PFSK-1 (cell line): ENCODE data around the gene TUBB3.
A peak's percentile ranks its signal among the peaks of the same experiment; 100 is the strongest.

ENCODE experiments used
- FOXP2 ChIP-seq: optimal IDR thresholded peaks from 2 replicates; pipeline ENCODE3; 2011; ENCODE audit warnings: borderline replicate concordance, control low read depth, inconsistent platforms; ENCODE audit not compliant: insufficient read depth; ENCODE audit errors: extremely low read length, extremely low read depth
- POLR2AphosphoS5 ChIP-seq: IDR thresholded peaks from 2 replicates; pipeline ENCODE4 v1.6.1; 2012; ENCODE audit warnings: low read depth, mild to moderate bottlenecking, control low read depth, low read length, moderate library complexity
- REST ChIP-seq, 2 experiments: IDR thresholded peaks; 2 replicates each; pipeline versions ENCODE4 v1.6.1 to v1.8.0; 2011 to 2012; ENCODE audit warnings: low read depth in 2 of 2, low read length in 2 of 2, control low read depth in 1 of 2, inconsistent platforms in 1 of 2, mild to moderate bottlenecking in 1 of 2, moderate library complexity in 1 of 2; ENCODE audit not compliant: insufficient read depth in 1 of 2
- SIN3A ChIP-seq: IDR thresholded peaks from 2 replicates; pipeline ENCODE4 v1.6.1; 2012; ENCODE audit warnings: mild to moderate bottlenecking, low read length, moderate library complexity, borderline replicate concordance; ENCODE audit not compliant: insufficient read depth
- TAF1 ChIP-seq: IDR thresholded peaks from 2 replicates; pipeline ENCODE4 v1.6.1; 2012; ENCODE audit warnings: low read length, control low read depth, borderline replicate concordance; ENCODE audit not compliant: insufficient read depth

The TUBB3 gene

GRCh38 chr16:89966756-89967155, 43.6 kb downstream of the TUBB3 start:
- TF ChIP-seq SIN3A, result no peak
- no peak for TF ChIP-seq POLR2AphosphoS5
- no peak for TF ChIP-seq FOXP2
- TF ChIP-seq REST (IDR thresholded peaks at IDR 0.05; ENCODE audit: insufficient read depth in 1 of 2, low read depth in 2 of 2, low read length in 2 of 2), result no peak
- no peak for TF ChIP-seq TAF1

DNA sequence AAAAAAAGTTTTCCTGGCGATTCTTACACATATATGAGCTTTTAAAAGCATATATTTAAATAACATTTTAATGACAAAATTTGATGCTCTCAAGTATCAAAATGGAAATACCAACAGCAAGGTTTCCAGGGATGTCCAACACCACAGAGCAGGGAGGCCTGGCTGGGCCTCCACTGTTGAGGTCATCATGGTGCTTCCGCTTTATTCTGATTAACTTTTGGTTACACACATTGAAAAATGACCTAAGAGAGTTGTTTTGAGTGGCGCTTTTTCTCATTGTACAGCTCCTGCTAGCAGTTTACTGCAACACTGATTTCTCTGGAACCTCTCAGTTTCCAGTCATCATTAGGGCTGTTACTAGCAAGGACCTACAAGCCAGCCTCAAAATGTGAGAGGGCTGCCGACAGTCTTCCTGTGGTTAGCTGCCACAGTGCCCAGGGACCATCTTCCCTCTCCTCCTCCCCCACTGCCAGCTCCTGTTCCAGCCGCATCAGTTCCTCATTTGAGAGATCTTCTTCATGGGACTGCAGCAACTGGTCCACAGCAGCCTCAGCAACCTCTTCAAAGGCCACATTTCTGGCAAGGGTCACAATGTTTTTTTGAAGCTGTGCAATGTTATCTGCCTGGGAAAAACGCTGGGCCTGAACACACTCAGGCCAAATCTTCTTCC, 46.7 kb downstream of the TUBB3 start:
- TF ChIP-seq SIN3A (no peak), POLR2AphosphoS5 (no peak), REST (IDR thresholded peaks at IDR 0.05; ENCODE audit: insufficient read depth in 1 of 2, low read depth in 2 of 2, low read length in 2 of 2) (no peak), TAF1 (no peak), FOXP2 (no peak)

DNA sequence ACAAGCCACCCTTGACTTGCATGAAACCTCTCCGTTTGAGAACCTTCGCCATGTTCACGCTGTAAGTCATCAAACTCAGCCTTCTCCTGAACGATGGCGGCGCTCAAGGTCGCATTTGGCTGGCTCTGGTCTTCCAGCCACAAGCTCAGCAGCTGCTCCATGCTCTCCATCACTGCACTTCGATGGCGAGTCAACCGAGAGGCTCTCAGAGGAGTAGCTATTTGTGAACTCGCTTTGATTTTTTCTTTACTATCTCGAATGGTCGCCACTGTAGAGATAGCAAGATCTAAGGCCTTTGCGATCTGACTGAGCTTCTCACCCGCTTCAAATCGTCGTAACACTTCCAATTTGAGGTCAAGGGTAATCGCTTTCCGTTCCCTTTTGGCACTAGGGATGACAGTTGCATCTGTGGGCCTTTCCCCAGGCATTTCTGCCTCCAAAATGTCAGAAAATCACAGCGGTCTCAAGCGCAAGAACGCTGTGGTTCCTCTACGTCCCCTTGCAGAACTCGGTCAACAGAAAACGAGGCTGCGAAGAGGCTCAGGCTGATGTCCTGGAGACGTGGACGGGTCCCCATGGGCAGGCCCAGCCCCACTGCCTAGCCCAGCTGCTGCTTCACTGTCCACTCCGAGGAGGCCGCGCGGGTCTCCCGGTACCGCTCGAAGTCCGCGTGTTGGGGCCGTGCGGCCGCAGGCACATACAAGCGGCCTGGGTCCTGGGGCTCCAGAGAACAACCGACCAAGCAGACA, 48.5 kb downstream of the TUBB3 start:
- TF ChIP-seq SIN3A (no peak), POLR2AphosphoS5 (no peak), REST (IDR thresholded peaks at IDR 0.05; ENCODE audit: insufficient read depth in 1 of 2, low read depth in 2 of 2, low read length in 2 of 2) (no peak), FOXP2 (no peak), TAF1 (no peak)

GRCh38 chr16:89972244-89973234, 49.4 kb downstream of the TUBB3 start:
- no peak for TF ChIP-seq REST (IDR thresholded peaks at IDR 0.05; ENCODE audit: insufficient read depth in 1 of 2, low read depth in 2 of 2, low read length in 2 of 2)
- TF ChIP-seq SIN3A, result no peak
- peak; percentile 80 for TF ChIP-seq FOXP2
- TF ChIP-seq TAF1, result no peak
- TF ChIP-seq POLR2AphosphoS5, result peak; percentile 89
